Measurements from ENCODE around the gene ECI1.

Gene ECI1

GRCh38 chr16:2232094-2232990 is 19.0 kb downstream of the ECI1 start:
- no peak for DNase-seq

GRCh38 chr16:2231016-2231931 is 20.1 kb downstream of the ECI1 start:
- no peak for DNase-seq

- DNase-seq = no peak
Measured at GRCh38 chr16:2230376-2230775, 21.0 kb downstream of the ECI1 start.

GRCh38 chr16:2229632-2230250 is 21.6 kb downstream of the ECI1 start:
- DNase-seq = no peak

- DNase-seq = no peak
Measured at GRCh38 chr16:2229091-2229490, 22.3 kb downstream of the ECI1 start.

GRCh38 chr16:2228161-2228824 is 23.1 kb downstream of the ECI1 start:
- DNase-seq = no peak

- no peak for DNase-seq
Measured at GRCh38 chr16:2226918-2227317, 24.5 kb downstream of the ECI1 start.

- no peak for DNase-seq
Measured at GRCh38 chr16:2226245-2226793, 25.1 kb downstream of the ECI1 start.

- DNase-seq = peak in 1 of 5 experiments; percentile 42
Measured at GRCh38 chr16:2223942-2224486, 27.4 kb downstream of the ECI1 start.

GRCh38 chr16:2223221-2223941 is 28.0 kb downstream of the ECI1 start, which contains the start of gene E4F1:
TSS of gene E4F1 (plus strand) at chr16:2223591. CDS start at chr16:2223614, 23 bp downstream.
- DNase-seq = peak; percentile 98 to 100 (median 99)

- DNase-seq = no peak
Measured at GRCh38 chr16:2216330-2216729, 35.1 kb downstream of the ECI1 start.

- no peak for DNase-seq
Measured at GRCh38 chr16:2214719-2214968, 36.7 kb downstream of the ECI1 start, which contains the start of gene PGP. TSS of gene PGP (minus strand) at chr16:2214840. CDS start at chr16:2214777, 63 bp downstream.

- DNase-seq = peak in 1 of 5 experiments; percentile 41
Measured at GRCh38 chr16:2213817-2214718, 37.3 kb downstream of the ECI1 start.

GRCh38 chr16:2212362-2213324 is 38.7 kb downstream of the ECI1 start:
- DNase-seq = no peak

- DNase-seq = no peak
Measured at GRCh38 chr16:2211923-2212347, 39.5 kb downstream of the ECI1 start.

GRCh38 chr16:2210386-2211365 is 40.7 kb downstream of the ECI1 start, which contains the start of gene BRICD5:
TSS of gene BRICD5 (minus strand) at chr16:2210863. CDS start at chr16:2210833, 30 bp downstream.
- no peak for DNase-seq

- no peak for DNase-seq
Measured at GRCh38 chr16:2210009-2210332, 41.4 kb downstream of the ECI1 start.
